ENCODE results near the gene EDEM1.
"Not testable (repeated sequence)": the region's sequence is repeated elsewhere in the genome, so short reads cannot be mapped to it uniquely, and the experiment has no call there.

Gene EDEM1

DNA sequence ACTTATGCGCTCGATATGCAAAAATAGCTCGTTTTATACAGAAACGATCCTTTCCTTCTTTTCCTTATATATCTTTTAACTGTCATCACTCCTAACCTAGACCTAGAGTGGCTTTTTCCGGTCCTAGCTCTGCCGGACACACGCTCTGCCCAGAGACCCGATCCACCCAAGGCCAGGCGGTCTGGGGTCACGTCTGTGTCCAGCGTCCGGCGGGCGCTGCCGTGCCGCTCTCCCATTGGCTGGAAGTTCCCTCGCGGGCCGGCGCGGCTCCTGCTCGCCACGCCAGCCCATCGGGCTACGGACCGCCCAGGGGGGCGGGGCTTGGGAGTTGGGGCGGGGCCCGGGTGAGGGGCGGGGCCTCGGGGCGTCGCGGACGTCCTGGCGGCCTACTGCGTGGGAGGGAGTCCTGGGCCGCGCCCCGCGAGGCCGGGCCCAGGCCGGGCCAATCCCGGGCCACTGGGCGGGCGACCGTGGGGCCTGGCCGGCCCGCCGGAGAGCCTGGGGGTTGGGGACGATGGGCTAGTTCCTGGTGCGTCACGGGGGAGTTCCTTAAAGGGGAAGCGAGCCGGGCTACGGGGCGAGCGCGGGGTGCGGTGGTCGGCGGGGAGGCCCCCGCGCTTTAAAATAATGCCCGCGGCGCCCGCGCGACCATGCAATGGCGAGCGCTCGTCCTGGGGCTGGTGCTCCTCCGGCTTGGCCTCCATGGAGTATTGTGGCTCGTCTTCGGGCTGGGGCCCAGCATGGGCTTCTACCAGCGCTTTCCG is at the start of gene EDEM1:
EDEM1 (plus strand) TSS at position 552 of the 764 bp plus-strand sequence; CDS start at position 651, 99 bp downstream.
- peak; percentile 64 to 98 (median 93) for DNase-seq

DNA sequence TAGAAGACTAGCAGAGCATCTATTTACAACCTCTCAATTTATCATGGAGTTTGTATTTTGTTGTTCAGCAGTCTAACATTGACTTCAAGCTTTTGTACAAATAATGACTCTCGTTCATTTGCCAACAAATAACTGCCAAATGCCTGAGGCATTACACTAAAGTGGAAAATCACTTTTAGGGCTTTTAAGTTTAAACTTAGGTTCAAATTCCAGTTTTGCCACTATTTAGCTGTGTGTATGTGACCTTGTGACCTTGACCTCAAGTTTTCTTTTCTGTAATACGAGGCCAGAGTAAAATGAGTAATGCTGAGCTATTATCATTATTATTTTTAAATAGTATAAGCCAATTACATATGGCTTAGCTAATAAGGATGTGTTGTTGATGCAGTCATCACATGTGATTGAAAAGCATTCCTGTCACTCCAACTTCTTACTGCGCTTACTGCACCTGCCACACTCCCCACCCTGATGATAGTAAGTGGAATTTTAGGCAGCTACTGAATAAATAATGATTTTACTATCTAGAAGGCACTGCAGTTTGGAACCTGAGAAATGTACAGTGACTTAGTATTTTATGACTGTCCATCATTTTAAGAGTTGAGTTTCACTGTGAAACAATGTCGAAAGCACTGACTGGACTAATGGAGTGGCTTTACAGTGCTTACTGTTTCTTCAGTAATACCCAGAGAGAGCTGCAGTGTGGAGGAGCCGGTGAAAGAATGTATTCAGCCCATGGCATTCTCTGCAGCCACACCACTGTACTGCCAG is 49.1 kb upstream of the EDEM1 start:
- DNase-seq: peak in 5 of 51 donors; percentile 16 to 23 (median 19)

DNA sequence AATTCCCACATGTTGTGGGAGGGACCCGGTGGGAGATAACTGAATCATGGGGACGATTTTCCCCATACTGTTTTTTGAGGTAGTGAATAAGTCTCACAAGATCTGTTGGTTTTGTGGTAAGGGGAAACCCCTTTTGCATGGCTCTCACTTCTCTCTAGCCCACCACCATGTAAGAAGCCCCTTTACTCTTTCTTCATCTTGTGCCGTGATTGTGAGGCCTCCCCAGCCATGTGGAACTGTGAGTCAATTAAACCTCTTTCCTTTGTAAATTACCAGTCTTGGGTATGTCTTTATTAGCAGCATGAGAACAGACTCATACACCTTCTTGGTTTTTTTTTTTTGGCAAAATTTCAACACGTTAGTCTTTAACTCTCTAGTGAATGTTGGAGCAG is 47.3 kb upstream of the EDEM1 start:
- no peak for DNase-seq

DNA sequence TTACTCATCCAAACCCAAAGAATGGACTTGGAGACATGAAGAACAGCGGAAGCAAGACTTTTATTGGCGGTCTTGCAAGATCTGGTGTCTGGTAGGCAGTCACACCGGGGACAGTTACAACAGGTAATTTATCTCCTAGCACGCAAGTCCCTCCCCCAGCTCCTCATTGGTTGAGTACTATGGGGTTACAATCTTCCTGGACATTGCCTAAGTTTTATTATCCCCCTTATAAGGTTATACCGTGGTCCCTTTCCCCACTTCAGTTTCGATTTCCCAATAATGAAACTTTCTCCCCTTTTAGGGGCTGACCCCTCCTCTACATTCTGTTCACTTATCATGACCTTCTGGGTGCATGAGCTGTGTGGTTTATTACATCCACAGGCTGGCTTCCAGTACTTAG is 46.7 kb upstream of the EDEM1 start:
- no peak for DNase-seq

DNA sequence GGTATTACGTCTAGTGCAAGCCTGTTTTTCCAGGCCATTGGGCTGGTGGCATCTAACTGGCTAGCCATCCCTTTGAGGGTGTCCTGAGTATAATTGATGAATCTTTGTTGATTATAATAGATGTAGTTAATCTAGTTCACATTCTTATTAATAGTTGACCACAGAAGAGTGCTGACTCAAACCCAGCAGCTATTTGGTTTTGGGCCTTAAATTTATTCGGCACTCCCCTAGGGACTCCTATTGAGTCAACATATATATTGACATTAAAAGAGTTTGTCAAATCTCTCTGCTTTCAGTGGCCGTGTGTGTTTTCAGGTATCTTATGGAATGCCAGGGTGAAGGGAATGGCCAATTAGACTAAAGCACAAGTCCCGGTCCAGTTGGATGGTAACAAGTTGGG is 45.7 kb upstream of the EDEM1 start:
- DNase-seq: no peak

DNA sequence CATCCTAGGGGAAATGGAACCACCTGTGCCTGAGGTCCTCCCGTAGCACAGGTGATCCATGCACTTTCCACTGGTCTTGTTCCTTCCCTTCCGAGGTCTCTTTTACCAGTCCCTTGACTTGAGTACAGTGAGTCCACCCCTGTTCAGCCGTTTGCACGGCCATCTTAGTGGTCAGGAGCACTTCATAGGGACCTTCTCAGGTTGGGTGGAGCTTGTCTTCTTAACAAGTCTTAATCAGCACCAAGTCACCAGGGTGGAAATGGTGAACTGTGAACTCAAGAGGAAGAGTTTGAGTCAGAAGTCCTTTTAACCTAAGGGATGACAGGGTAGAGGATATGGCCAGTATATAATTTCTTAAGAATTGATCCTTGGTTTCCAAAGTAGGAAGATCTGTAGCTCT is 44.0 kb upstream of the EDEM1 start:
- DNase-seq: no peak

DNA sequence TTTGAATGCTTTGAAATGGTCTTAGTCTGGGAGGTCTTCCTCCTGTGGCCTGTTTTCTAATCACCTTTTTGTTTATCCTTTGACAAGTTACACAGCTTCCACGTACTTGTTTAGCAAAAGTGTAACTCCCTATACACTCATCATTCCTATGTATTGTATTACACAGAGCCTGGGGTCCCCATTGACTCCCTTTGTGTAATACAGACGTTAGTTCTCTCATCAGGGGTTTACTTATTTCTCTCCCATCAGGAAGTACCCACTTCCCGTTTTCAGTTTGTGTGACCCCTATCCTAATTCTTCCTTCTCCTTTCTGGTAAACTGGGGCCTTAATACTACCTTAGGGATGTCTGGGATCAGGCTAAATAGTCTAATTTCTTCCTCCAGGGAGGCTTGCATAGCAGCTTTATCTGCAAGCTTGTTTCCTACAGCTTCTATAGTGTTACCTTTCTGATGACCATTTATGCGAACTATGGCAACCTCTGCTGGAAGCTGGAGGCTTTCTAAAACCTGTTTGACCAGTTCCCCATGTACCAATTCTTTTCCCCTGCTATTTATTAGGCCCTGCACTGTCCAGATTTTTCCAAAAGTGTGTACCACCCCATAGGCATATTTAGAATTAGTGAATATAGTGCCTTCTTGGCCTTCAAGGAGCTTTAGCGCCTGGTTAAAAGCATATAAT is 43.1 kb upstream of the EDEM1 start:
- no peak for DNase-seq

DNA sequence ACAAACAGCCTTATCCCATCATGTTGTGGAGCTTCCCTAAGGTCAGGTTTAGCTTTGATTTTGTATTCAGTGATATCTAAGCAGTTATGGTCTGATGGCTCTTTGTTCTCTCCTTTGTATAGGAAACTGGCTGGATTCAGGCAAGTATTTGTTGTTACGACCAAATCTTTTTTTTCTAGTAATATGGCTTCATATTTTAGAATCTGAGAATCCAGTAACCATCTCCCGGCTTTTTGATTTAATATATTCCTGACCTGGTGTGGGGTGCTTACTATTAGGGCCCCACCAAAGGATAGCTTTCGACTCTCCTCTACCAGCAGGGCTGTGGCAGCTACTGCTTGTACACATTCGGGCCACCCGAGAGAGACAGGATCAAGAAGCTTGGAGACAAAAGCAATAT is 42.4 kb upstream of the EDEM1 start:
- no peak for DNase-seq

DNA sequence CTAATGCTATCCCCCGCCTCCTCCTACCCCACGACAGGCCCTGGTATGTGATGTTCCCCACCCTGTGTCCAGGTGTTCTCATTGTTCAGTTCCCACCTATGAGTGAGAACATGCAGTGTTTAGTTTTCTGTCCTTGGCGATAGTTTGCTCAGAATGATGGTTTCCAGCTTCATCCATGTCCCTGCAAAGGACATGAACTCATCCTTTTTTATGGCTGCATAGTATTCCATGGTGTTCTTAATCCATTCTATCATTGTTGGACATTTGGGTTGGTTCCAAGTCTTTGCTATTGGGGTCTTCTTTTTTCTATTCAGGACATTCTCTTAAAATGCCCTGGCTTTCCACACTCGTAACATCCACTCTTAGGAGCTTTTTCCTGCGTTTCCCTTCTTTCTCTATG is 40.4 kb upstream of the EDEM1 start:
- DNase-seq: not testable (repeated sequence)

DNA sequence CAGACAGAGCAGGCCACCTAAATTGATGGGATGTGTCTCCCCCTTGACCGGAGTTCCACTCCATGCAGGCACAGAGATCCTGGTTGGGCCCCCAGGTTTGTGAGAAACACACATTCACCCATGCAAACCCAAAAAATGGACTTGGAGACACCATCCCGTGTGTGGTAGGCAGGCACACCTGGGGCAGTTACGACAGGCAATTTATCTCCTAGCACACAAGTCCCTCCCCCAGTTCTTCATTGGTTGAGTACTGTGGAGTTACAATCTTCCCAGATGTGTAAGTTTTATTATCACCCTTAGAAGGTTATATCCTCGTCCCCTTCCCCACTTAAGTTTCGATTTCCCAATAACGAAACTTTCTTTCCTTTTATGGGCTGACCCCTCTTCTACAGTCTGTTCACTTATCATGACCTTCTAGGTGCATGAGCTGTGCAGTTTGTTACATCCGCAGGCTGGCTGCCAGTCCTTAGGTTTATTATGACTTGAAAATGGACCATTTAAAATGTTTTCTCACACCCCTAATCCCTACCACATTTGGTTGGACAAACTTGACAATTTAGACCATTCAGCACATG is 38.1 kb upstream of the EDEM1 start:
- no peak for DNase-seq

DNA sequence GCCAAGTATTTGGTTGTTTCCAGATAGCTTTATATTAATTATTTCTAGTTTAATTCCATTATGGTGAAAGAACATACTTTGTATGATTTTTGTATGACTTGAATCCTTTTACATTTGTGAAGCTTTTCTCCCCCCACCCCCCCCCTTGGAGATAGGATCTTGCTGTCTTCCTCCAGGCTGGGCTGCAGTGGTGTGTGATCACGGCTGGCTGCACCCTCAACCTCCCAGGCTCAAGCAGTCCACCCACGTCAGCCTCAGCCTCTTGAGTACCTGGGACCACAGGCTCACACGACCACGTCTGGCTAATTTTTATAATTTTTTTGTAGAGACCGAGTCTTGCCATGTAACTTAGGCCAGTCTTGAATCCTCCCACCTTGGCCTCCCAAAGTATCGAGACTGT is 35.9 kb upstream of the EDEM1 start:
- no peak for DNase-seq

DNA sequence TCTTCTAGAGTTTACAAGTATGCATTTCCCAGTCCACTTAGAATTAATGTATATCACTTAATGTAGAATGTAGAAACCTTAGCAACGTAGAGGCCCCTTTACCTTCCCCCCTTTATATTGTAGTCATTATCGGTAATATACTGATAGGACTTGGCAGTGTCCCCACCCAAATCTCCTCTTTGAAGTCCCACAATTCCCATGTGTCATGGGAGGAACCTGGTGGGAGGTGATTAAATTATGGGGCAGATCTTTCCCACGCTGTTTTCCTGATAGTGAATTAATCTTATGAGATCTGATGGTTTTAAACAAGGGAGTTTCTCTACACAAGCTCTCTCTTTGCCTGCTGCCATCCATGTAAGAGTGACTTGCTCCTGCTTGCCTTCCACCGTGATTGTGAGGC is 34.4 kb upstream of the EDEM1 start:
- no peak for DNase-seq

DNA sequence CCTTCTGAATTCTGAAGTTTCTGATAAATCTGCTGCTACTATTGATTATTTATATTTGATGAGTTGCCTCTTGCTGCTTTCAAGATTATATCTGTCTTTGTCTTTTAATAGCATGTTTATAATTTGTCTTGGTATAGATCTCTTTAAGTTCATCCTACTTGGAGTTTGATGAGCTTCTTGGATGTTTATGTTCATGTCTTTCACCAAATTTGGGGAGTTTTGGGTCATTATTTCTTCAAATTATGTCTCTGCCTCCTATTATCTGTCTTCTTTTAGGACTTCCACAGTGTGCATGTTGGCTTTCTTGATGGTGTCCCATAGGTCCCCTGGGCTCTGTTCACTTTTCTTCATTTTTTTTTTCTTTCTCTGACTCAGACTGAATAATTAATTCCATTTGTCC is 32.3 kb upstream of the EDEM1 start:
- no peak for DNase-seq

DNA sequence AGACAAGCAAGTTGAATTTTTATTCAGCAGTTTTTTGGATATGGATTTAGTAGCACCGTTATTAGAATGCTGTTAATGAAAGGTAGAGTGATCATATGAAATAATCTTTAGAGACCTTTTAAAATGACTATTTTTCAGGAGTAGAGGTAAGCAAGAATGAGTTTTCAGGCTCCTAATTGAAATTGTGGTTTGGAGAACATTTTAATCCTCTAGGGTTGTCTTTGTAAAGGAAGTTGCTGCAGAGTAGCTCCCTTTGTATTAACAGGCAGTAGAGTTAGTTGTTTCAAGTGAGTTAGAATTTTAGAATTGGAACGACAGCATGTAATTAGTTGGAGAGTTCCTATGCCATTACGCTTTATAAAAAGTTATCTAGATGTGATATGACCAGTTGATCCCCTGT is 27.2 kb upstream of the EDEM1 start:
- no peak for DNase-seq

DNA sequence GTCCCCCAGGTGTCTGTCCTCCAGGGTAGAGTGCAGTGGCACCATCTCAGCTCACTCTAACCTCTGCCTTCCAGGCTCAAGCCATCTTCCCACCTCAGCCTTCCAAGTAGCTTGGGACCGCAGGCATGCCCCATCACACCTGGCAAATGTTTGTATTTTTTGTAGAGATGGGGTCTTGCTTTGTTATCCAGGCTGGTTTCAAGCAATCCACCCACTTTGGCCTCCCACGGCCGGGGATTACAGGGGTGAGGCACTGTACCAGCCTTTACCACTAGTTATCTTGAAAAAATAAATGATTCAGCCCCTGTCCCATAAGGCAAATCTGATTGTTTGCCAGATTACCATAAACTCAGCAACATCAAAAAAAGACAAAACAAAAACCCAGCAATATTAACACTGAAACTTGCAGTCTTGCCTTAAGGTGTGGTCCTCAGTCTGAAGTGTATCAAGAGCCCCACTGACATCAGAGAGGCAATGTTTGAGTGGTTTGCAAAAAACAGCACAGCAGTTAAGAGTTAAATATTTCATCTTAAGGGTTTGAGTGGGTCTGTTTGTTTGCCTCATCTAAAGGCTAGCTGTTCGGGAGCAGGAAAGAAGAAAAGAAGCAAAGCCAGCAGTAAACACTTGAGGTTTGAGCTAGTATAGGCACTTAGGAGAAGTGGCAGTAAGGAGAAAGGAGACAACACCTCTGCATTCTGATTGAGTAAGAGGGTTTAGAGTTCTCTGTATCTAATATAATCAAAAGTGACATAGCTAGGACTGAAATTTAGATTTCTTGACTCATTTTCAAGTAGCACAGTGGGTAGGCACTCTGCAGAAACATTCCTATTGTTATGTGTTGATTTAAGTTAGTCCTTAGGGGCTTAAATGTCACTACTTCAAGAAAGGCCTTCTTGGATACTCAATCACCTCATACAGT is 26.3 kb upstream of the EDEM1 start:
- DNase-seq: no peak

DNA sequence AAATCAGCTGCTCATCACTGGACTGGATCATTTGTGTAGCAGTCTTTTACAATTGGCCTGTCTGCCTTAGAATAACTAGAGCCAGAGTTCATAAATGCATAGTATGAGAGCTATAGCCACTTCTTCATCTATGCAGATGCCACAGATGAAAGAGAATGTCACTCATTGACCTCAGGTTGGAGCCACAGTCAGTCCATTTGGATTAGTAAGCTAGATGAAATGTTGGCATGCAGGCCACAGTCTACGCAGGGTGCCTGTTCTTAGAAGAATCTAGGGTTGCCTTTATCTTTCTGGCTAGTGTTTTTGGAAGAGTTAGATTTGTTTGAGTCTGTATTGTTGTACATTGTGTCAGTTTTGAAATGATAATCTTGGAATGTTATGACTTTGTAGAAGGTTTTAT is 25.4 kb upstream of the EDEM1 start:
- no peak for DNase-seq

DNA sequence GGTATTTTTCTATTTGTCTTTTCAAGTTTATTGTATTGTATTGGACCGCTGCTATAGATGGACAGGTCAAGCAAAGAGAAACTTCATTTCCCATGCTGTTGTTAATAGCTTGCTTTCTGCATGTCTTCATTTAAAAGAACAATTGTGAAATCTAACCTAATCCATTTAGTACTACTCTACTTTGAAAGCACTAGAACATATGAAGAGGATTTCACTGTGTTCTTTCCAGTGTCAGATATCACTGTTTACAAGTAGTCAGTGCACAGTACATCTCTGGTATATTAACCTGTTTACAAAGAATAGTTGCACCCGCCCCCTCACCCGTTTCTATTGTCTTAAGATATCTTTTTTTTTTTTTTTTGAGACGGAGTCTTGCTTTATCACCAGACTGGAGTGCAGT is 21.8 kb upstream of the EDEM1 start:
- DNase-seq: no peak

DNA sequence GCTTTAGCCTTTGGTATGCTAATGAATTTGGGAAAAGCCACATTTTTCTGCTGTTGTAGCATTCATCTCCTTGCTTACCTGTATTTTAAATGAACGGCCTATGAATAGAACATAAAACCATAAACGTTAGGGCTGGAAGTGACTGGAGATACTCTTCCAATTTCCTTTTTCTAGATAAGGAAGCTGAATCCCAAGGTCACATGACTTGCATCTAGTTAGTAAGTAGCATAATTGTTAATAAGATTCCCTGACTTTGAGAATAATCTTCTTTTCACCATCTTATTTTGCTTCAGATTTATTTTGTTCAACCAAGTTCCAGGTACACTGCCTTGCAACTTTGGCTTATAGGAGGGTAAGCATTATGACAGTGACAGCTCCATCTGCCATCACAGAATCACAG is 20.7 kb upstream of the EDEM1 start:
- DNase-seq: no peak

DNA sequence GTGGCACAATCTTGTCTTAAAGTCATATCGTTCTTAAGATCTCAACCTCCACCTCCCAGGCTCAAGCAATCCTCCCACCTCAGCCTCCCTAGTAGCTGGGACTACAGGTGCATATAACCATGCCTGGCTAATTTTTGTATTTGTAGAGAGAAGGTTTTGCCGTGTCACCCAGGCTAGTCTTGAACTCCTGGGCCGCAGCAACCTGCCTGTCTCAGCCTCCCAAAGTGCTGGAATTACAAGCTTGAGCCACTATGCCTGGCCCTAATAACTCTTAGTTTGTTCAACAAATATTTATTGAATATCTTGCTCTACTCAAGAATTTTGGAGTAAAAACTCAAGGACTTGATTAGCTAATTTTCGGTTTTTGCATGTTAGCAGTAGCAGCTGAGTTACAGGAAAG is 19.4 kb upstream of the EDEM1 start:
- DNase-seq: no peak

DNA sequence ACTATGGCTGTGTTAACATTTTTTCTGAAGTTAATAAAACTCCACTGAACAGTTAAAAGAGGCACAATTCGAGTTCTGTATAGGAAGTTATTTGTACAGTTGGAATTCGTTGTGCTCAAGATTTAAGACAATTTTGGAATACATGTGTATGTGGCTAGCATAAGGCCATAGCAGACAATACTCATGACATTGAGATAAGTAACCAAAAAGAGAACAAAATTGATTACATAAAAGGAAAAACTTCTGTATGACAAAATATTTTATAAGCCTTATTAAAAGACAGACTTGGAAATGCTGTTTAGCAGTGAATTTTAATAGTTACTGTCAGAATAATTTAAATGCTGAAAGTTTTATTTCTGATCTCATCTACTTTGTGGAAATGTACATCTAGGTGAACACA is 17.7 kb upstream of the EDEM1 start:
- DNase-seq: no peak

DNA sequence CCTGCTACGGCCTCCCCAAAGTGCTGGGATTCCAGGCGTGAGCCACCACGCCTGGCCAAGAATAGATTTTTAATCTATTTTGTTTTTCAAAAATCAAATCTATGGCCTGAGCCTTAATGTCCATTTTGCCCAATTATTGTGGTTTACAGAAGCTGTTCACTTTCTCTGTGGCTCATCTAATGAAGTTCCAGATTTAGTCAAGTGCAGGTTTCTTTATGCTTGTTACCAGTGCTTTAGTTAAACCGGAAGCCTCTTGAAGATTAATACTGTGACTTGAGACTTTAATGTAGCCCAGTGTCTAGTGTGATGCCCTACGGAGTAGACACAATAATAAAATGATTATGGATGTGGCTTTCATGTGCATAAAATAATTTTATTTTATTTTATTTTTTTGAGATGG is 16.5 kb upstream of the EDEM1 start:
- DNase-seq: no peak

Data from hypothalamus (tissue), 51 donors.